Measurements from ENCODE around the gene CDK2AP2. TPM values are rescaled to one million over a fixed set of nuclear protein-coding genes. Genes with fewer than 3 reads are reported as not detected.

The CDK2AP2 gene
- total and polyA plus RNA-seq, 2 donors (not counting 3 experiments of a cell fraction or from before 2014, with no cell fraction given), result 81.2 to 143 TPM

DNA sequence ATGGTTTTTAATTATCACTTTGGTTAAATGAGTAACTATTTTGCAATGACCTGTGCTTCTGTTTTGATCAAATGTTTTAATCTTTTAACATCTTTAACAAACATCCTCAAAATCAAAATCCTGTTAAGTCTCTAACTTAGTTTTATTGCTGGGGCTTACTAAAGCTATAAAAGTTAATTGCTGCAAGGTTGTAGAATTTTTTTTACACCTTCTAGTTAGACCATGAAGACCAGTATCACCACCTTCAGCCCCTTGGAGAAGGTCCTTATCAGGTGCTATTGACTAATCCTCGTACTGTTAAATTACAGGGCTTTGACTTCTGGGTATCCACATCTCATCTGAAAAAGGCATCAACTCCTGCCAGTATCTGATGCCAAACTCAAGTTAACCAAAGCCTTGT lies 27.6 kb upstream of the CDK2AP2 start:
- intact Hi-C loops (cut with micrococcal nuclease) (no loop called here), dilution Hi-C loops (cut with MboI; ENCODE audit: extremely low pct_ligation_motif_present, low sequenced_read_pairs) (no loop called here)
- TF ChIP-seq POLR2A (IDR thresholded peaks at IDR 0.05; ENCODE audit: low read depth, low read length), result no peak
- no peak for TF ChIP-seq GATA2 (IDR thresholded peaks at IDR 0.05; ENCODE audit: insufficient read depth, insufficient read length, low read depth, low read length)
- no peak for TF ChIP-seq POLR2AphosphoS5 (IDR thresholded peaks at IDR 0.05; ENCODE audit: insufficient read depth, low read depth, low read length)
- no peak for TF ChIP-seq FOS (IDR thresholded peaks at IDR 0.05; ENCODE audit: borderline replicate concordance, insufficient read depth, low read length)
- TF ChIP-seq, protein P1, sequence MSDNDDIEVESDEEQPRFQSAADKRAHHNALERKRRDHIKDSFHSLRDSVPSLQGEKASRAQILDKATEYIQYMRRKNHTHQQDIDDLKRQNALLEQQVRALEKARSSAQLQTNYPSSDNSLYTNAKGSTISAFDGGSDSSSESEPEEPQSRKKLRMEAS (IDR thresholded peaks at IDR 0.05; ENCODE audit: insufficient read depth, insufficient read length), result no peak

DNA sequence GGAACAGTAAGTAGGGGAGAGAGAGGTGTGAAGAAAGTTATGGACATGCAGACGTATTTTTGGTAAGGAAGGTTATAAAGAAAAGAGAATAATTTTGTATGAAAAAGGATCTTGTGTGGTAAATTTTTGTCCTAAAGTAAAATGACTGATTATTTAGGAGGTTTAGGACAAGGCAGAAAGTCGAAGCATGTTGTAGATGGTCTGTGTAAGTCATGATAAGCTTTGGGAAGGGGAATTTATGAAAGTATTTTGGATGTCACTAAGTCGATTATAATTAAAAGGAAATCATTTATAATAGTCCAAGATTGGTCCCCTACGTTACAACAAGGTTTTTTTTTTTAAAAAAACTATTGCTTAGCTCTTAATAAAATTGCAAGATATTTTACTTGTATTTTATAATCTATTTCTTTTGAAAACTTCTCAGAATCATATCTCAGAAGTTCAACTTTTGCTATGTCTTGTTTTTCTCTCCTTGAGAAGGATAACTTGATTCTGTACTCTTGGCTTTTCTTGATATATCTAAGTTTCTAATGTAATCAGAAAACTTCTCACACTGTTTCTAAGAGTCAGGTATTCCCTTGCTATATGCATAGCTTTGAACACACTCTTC lies 26.2 kb upstream of the CDK2AP2 start:
- no peaks in the 10 kb centered on the region for H3K4me1 ChIP-seq (ENCODE audit: control insufficient read depth, extremely low read depth, insufficient read depth, low read length)

More for the DNA sequence above, 27.6 kb upstream of the CDK2AP2 start:
- CTCF ChIA-PET, result no interaction called here
- DNase-seq (ENCODE audit: low read depth, low spot score) (no peak), FAIRE-seq (no peak)
- Histone ChIP-seq H3K9me3 (replicated peaks; ENCODE audit: control insufficient read depth, insufficient read depth, low read length) (peaks cover 3% of the 10 kb centered on the region), H3K9me1 (replicated peaks; ENCODE audit: control insufficient read depth, extremely low read depth, insufficient read depth, low read length) (no peaks in the 10 kb centered on the region), H3K4me1 (ENCODE audit: control insufficient read depth, extremely low read depth, insufficient read depth, low read length) (no peaks in the 10 kb centered on the region), H3K4me3 (replicated peaks in 1 of 3; ENCODE audit: insufficient read depth in 1 of 3, low read depth in 1 of 3, low read length in 3 of 3) (no peak overlapping the region), H3K27ac (ENCODE audit: insufficient read depth, low read depth, low read length) (no peak overlapping the region), H3K4me2 (ENCODE audit: insufficient read depth, low read length) (no peak overlapping the region), H3K79me2 (ENCODE audit: control insufficient read depth, insufficient read depth, low read length) (no peaks in the 10 kb centered on the region), H4K20me1 (replicated peaks; ENCODE audit: control insufficient read depth, extremely low read depth, insufficient read depth, low read length) (no peaks in the 10 kb centered on the region), H3K27me3 (ENCODE audit: control insufficient read depth in 2 of 2, insufficient read depth in 2 of 2, low read length in 2 of 2) (no peaks in the 10 kb centered on the region), H2AFZ (ENCODE audit: low read depth, low read length) (no peak overlapping the region), H3K36me3 (ENCODE audit: control insufficient read depth in 2 of 2, extremely low read depth in 1 of 2, insufficient read depth in 2 of 2, low read length in 2 of 2) (no peaks in the 10 kb centered on the region), H3K9ac (replicated peaks; ENCODE audit: extremely low read depth, insufficient read depth, low read length) (no peak overlapping the region)
- POLR2A ChIA-PET, result no interaction called here
- no TSS peak for BruUV-seq (replicated peaks)

More for the DNA sequence above, 26.2 kb upstream of the CDK2AP2 start:
- ChIA-PET POLR2A (no interaction called here), CTCF (no interaction called here)
- H3K4me3 ChIP-seq (replicated peaks in 1 of 3; ENCODE audit: insufficient read depth in 1 of 3, low read depth in 1 of 3, low read length in 3 of 3), result no peak overlapping the region
- no peak for FAIRE-seq
- no peaks in the 10 kb centered on the region for H4K20me1 ChIP-seq (replicated peaks; ENCODE audit: control insufficient read depth, extremely low read depth, insufficient read depth, low read length)
- intact Hi-C loops (cut with micrococcal nuclease), result no loop called here
- no peak overlapping the region for H3K9ac ChIP-seq (replicated peaks; ENCODE audit: extremely low read depth, insufficient read depth, low read length)
- no peaks in the 10 kb centered on the region for H3K27me3 ChIP-seq (ENCODE audit: control insufficient read depth in 2 of 2, insufficient read depth in 2 of 2, low read length in 2 of 2)
- peaks cover 3% of the 10 kb centered on the region for H3K9me3 ChIP-seq (replicated peaks; ENCODE audit: control insufficient read depth, insufficient read depth, low read length)
- no peaks in the 10 kb centered on the region for H3K36me3 ChIP-seq (ENCODE audit: control insufficient read depth in 2 of 2, extremely low read depth in 1 of 2, insufficient read depth in 2 of 2, low read length in 2 of 2)
- H3K79me2 ChIP-seq (ENCODE audit: control insufficient read depth, insufficient read depth, low read length), result no peaks in the 10 kb centered on the region
- no TSS peak for BruUV-seq (replicated peaks)
- no peak overlapping the region for H3K27ac ChIP-seq (ENCODE audit: insufficient read depth, low read depth, low read length)
- H2AFZ ChIP-seq (ENCODE audit: low read depth, low read length), result no peak overlapping the region
- H3K4me2 ChIP-seq (ENCODE audit: insufficient read depth, low read length), result no peak overlapping the region
- dilution Hi-C loops (cut with MboI; ENCODE audit: extremely low pct_ligation_motif_present, low sequenced_read_pairs), result no loop called here
- H3K9me1 ChIP-seq (replicated peaks; ENCODE audit: control insufficient read depth, extremely low read depth, insufficient read depth, low read length), result no peaks in the 10 kb centered on the region
- DNase-seq (ENCODE audit: low read depth, low spot score), result no peak
- TF ChIP-seq POLR2A (IDR thresholded peaks at IDR 0.05; ENCODE audit: low read depth, low read length) (no peak), EZH2 (IDR thresholded peaks at IDR 0.05; ENCODE audit: borderline replicate concordance, low read depth, low read length, severe bottlenecking) (no peak), FOS (IDR thresholded peaks at IDR 0.05; ENCODE audit: borderline replicate concordance, insufficient read depth, low read length) (no peak), GATA2 (IDR thresholded peaks at IDR 0.05; ENCODE audit: insufficient read depth, insufficient read length, low read depth, low read length) (no peak), JUN (IDR thresholded peaks at IDR 0.05; ENCODE audit: borderline replicate concordance, insufficient read depth, insufficient read length, low read depth) (no peak)
- TF ChIP-seq, protein P1 (IDR thresholded peaks at IDR 0.05; ENCODE audit: insufficient read depth, insufficient read length), result no peak
- TF ChIP-seq, protein P2, sequence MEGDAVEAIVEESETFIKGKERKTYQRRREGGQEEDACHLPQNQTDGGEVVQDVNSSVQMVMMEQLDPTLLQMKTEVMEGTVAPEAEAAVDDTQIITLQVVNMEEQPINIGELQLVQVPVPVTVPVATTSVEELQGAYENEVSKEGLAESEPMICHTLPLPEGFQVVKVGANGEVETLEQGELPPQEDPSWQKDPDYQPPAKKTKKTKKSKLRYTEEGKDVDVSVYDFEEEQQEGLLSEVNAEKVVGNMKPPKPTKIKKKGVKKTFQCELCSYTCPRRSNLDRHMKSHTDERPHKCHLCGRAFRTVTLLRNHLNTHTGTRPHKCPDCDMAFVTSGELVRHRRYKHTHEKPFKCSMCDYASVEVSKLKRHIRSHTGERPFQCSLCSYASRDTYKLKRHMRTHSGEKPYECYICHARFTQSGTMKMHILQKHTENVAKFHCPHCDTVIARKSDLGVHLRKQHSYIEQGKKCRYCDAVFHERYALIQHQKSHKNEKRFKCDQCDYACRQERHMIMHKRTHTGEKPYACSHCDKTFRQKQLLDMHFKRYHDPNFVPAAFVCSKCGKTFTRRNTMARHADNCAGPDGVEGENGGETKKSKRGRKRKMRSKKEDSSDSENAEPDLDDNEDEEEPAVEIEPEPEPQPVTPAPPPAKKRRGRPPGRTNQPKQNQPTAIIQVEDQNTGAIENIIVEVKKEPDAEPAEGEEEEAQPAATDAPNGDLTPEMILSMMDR (IDR thresholded peaks at IDR 0.05; ENCODE audit: extremely low read depth in 1 of 2, insufficient read depth in 1 of 2, low read depth in 1 of 2, low read length in 2 of 2), result no peak

Measured in endothelial cell of umbilical vein (primary cell).